GM12865 (cell line): ENCODE data around the gene FAM20A.
"Not testable (repeated sequence)": the region's sequence is repeated elsewhere in the genome, so short reads cannot be mapped to it uniquely, and the experiment has no call there.

Experiments used
- DNase-seq: peaks from one replicate; pipeline ENCODE4 v3.0.0; 2010; ENCODE audit warnings: low read depth
- H3K4me3 ChIP-seq: 2 replicates; pipeline ENCODE4 v1.5.1; 2011; ENCODE audit warnings: mild to moderate bottlenecking, low read depth, low read length, control low read depth
- TF ChIP-seq, protein P1 (sequence below): IDR thresholded peaks from 2 replicates; pipeline ENCODE4 v1.5.1; 2011; ENCODE audit warnings: low read length, control low read depth, low read depth, inconsistent platforms; ENCODE audit not compliant: insufficient read depth; ENCODE audit errors: missing control alignments

FAM20A gene

DNA sequence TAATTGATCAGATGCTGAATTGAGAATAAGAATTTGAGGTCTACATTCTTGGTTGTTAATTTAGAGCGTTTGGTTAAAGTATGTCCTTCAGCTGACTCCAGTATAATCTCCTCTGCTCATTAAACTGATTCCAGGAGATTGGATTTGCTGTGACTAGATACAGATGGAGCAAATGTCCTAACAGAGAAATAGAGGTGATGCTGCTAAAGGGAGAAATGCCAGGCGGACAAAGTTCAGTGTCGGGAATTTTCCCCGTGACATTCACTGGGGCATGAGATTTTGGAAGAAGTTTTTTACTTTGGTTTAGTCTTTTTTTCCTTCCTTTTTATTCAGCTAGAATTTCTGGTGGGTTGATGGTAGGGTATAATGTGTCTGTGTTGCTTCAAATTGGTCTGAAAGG lies 69.9 kb downstream of the FAM20A start:
- TF ChIP-seq, protein P1, sequence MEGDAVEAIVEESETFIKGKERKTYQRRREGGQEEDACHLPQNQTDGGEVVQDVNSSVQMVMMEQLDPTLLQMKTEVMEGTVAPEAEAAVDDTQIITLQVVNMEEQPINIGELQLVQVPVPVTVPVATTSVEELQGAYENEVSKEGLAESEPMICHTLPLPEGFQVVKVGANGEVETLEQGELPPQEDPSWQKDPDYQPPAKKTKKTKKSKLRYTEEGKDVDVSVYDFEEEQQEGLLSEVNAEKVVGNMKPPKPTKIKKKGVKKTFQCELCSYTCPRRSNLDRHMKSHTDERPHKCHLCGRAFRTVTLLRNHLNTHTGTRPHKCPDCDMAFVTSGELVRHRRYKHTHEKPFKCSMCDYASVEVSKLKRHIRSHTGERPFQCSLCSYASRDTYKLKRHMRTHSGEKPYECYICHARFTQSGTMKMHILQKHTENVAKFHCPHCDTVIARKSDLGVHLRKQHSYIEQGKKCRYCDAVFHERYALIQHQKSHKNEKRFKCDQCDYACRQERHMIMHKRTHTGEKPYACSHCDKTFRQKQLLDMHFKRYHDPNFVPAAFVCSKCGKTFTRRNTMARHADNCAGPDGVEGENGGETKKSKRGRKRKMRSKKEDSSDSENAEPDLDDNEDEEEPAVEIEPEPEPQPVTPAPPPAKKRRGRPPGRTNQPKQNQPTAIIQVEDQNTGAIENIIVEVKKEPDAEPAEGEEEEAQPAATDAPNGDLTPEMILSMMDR, result no peak
- DNase-seq, result no peak
- no peak overlapping the region for H3K4me3 ChIP-seq

DNA sequence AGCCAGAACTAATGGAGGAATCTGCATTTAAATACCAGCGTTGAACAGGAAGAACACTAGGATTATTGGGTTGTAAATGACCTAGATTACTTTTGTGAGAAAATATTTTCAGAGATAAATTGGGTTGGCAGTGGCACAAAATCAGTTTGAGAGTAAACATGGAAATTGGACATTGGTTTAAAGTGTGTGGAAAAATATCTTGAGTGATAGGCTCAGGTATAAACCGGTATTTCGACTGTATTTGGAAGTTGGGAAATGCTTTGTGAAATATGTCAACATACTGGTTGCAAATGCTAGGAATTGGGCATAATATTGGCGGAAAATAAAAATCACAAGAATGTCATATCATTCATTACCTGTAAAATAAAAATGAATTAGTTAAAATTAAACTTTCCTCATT lies 73.9 kb downstream of the FAM20A start:
- no peak for DNase-seq
- no peak overlapping the region for H3K4me3 ChIP-seq
- TF ChIP-seq, protein P1, result no peak

DNA sequence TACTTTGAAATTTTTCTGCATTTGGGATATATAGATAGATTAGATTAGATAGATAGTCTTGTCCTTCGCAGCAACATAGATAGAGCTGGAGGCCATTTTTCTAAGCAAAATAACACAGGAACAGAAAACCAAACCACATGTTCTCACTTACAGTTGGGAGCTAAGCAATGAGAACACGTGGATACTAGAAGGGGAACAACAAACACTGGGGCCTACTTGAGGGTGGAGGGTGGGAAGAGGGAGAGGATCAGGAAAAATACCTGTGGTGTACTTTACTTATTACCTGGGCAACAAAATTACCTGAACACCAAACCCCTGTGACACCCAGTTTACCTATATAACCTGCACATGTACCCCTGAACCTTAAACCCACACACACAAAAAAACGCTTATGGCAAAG lies 74.6 kb downstream of the FAM20A start:
- DNase-seq, result no peak
- no peak overlapping the region for H3K4me3 ChIP-seq
- TF ChIP-seq, protein P1, result no peak

DNA sequence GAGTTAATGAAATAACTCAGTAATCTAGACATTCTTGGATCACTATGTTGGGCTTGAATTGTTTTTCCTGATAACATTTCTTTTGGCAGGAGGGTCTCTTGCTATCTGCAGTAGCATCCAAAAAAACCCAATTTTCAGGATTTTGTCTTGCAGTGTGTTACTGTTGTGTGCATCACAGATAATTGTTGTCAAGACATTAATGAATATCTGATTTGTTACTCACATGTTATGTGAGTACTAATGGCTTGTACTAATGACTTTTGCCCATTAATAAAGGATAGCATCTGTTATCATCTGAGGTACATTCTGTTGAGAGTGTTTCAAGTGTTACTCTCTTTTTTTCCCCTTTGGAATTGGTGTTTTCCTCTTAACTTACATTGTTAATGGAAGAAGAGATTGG lies 78.9 kb downstream of the FAM20A start:
- TF ChIP-seq, protein P1, result no peak
- no peak overlapping the region for H3K4me3 ChIP-seq
- DNase-seq, result no peak

DNA sequence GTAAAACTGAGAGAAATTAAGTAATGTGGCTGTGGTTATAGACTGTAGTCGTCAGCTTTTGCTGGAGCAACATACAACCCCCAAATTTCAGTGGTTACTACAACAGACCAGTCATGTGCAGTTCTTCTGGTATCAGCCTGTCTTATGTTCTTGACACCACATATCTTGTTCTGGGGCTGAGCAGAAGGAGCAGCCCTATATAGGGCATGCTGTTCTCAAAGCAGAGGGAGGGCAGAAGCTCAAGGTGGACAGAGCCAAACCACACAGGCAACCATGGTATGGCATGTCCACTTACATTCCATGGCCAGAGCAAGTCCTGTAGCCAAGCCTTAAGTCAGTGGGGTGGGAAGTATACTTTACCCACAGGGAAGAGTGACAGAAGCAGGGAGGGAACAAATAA lies 81.3 kb downstream of the FAM20A start:
- TF ChIP-seq, protein P1, result no peak
- H3K4me3 ChIP-seq, result no peak overlapping the region
- no peak for DNase-seq

DNA sequence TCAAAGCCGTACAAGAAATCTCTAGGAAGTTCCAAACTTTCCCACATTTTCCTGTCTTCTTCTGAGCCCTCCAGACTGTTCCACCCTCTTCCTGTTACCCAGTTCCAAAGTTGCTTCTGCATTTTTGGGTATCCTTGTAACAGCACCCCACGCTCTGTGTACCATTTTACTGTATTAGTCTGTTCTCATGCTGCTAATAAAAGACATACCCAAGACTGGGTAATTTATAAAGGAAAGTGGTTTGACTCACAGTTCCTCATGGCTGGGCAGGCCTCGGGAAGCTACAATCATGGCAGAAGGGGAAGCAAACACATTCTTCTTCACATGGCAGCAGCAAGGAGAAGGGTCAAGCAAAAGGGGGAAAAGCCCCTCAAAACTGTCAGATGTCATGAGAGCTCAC lies 82.1 kb downstream of the FAM20A start:
- H3K4me3 ChIP-seq, DNase-seq: not testable (repeated sequence)

DNA sequence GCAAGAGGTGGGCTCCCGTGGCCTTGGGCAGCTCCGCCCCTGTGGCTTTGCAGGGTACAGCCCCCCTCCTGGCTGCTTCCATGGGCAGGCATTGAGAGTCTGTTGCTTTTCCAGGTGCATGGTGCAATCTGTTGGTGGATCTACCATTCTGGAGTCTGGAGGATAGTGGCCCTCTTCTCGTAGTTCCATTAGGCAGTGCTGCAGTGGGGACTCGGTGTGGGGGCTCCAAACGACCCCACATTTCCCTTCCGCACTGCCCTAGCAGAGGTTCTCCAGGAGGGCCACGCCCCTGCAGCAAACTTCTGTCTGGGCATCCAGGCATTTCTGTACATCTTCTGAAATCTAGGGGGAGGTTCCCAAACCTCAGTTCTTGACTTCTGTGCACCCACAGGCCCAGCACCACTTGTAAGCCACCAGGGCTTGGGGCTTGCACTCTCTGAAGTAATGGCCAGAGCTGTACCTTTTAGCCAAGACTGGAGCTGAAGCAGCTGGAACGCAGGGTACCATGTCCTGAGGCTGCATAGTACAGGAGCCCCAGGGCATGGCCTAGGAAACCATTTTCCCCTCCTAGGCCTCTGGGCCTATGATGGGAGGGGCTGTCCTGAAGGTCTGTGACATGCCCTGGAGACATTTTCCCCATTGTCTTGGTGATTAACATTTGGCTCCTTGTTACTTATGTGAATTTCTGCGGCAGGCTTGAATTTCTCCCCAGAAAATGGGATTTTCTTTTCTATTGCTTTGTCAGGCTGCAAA lies 82.9 kb downstream of the FAM20A start:
- H3K4me3 ChIP-seq, result no peak overlapping the region
- no peak for DNase-seq
- TF ChIP-seq, protein P1, result no peak

DNA sequence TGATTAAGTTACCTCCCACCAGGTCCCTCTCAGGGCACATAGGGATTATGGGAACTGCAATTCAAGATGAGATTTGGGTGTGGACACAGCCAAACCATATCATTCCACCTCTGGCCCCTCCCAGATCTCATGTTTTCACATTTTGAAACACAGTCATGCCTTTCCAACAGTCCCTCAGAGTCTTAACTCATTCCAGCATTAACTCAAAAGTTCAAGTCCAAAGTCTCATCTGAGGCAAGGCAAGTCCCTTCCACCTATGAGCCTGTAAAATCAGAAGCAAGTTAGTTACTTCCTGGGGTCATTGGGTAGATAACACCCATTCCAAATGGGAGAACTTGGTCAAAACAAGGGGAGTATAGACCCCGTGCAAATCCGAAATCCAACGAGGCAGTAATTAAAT lies 83.6 kb downstream of the FAM20A start:
- not testable (repeated sequence) for H3K4me3 ChIP-seq, DNase-seq
